Spleen (tissue), 11 donors: ENCODE data around the gene GPATCH4. TPM values are rescaled to one million over a fixed set of nuclear protein-coding genes. Genes with fewer than 3 reads are reported as not detected.
"Not testable (repeated sequence)": the region's sequence is repeated elsewhere in the genome, so short reads cannot be mapped to it uniquely, and the experiment has no call there.

Experiments used
- DNase-seq: peaks from one replicate; pipeline ENCODE4 v3.0.0-alpha.2; 2020
- H3K27ac ChIP-seq, 8 donors: fragments of 200-600 bp; sonication (generic) in 7 of 8; 1 replicate in 4 of 8; 2 replicates in 4 of 8; pipeline versions ENCODE4 v1.5.0 to v1.8.0; 2016 to 2021; ENCODE audit warnings: inconsistent platforms in 4 of 8, mild to moderate bottlenecking in 4 of 8, moderate library complexity in 1 of 8
- H3K27me3 ChIP-seq, 7 donors: fragments of 200-600 bp; sonication (generic) in 6 of 7; replicated peaks in 1 of 7; 1 replicate in 4 of 7; 2 replicates in 3 of 7; pipeline versions ENCODE4 v1.5.0 to v1.8.0; 2016 to 2021; ENCODE audit warnings: inconsistent platforms in 3 of 7, mild to moderate bottlenecking in 1 of 7
- H3K36me3 ChIP-seq, 6 donors: fragments of 200-600 bp; sonication (generic) in 5 of 6; 1 replicate in 4 of 6; 2 replicates in 2 of 6; pipeline versions ENCODE4 v1.5.0 to v1.8.0; 2016 to 2021; ENCODE audit warnings: inconsistent platforms in 2 of 6
- H3K4me1 ChIP-seq, 6 donors: fragments of 200-600 bp; sonication (generic) in 5 of 6; 1 replicate in 3 of 6; 2 replicates in 3 of 6; pipeline versions ENCODE4 v1.5.0 to v1.8.0; 2016 to 2021; ENCODE audit warnings: inconsistent platforms in 3 of 6
- H3K4me3 ChIP-seq, 8 donors: fragments of 200-600 bp; sonication (generic) in 7 of 8; 1 replicate in 4 of 8; 2 replicates in 4 of 8; pipeline versions ENCODE4 v1.5.0 to v1.8.0; 2016 to 2021; ENCODE audit warnings: inconsistent platforms in 4 of 8, mild to moderate bottlenecking in 4 of 8, moderate library complexity in 2 of 8
- H3K9me3 ChIP-seq, 8 donors: fragments of 200-600 bp; sonication (generic) in 7 of 8; 1 replicate in 4 of 8; 2 replicates in 4 of 8; pipeline versions ENCODE4 v1.5.0 to v1.8.0; 2016 to 2021; ENCODE audit warnings: inconsistent platforms in 4 of 8
- CTCF ChIP-seq, 11 experiments: fragments of 200-600 bp in 7 of 11; fragments of 450-650 bp in 4 of 11; sonication (generic) in 4 of 11; IDR thresholded peaks in 8 of 11; conservative IDR thresholded peaks in 3 of 11; 1 replicate in 7 of 11; 2 replicates in 4 of 11; pipeline versions ENCODE4 v1.4.0 to v1.8.0; 2016 to 2021; ENCODE audit warnings: antibody characterized with exemption in 11 of 11, inconsistent platforms in 4 of 11, mild to moderate bottlenecking in 1 of 11
- POLR2A ChIP-seq, 3 donors: fragments of 450-650 bp; IDR thresholded peaks; one replicate each; pipeline ENCODE4 v1.5.1; 2017; ENCODE audit warnings: antibody characterized with exemption in 3 of 3, mild to moderate bottlenecking in 1 of 3
- POLR2AphosphoS5 ChIP-seq, 3 donors: sonication (generic); formaldehyde crosslinking; IDR thresholded peaks; one replicate each; pipeline ENCODE4 v1.5.1; 2017; ENCODE audit warnings: antibody characterized with exemption in 3 of 3
- WGBS, 5 donors: extraction: QIAGEN DNeasy Blood & Tissue Kit in 3 of 5; methylation state at CpG; one replicate each; pipeline versions ENCODE4 v1.1.5 to v1.1.7; 2013 to 2018; 5-methylcytosine and 5-hydroxymethylcytosine counted together
- intact Hi-C: fragments of 100-400 bp; cut with DNase I; formaldehyde crosslinking; loops from one replicate; pipeline ENCODE4 v1.15.0; 2023; ENCODE audit warnings: low total_unique reads
- polyA plus RNA-seq, 3 donors: library from polyadenylated mRNA; stranded (reverse); fragments of 200-250 nt; gene quantifications; one replicate each; pipeline ENCODE4 v1.2.1, GENCODE V29; 2013
- total RNA-seq, 7 donors: library from RNA; depleted of rRNA in 3 of 7; stranded (reverse); fragments of >200 nt in 3 of 7; fragmentation: NEBNext Ultra II Directional in 4 of 7; extraction: Animal tissue kit (Norgen Biotek cat#: 25700) in 4 of 7; gene quantifications; one replicate each; pipeline versions ENCODE4 v1.1.0 to v1.2.1, GENCODE V29; 2016 to 2021
- donor health status: healthy with polysubstance abuse.
- donor health status: DM: no; HTN: no; CAD: no; lungs with moderate emphysema.
- donor health status: DM: no; HTN: no; CAD: no.
- donor health status: Bipolar disorder and iron deficiency.
- donor health status: healthy.
- donor health status: DM: no; HTN: no; CAD: no.
- donor health status: DM: yes; HTN: yes; CAD: no.

GPATCH4 gene
- total and polyA plus RNA-seq, 10 donors, result 12.3 to 49.6 (median 25.5) TPM

GRCh38 chr1:156591432-156592157 lies 9.7 kb downstream of the GPATCH4 start, which contains the start of gene NAXE:
Gene NAXE (plus strand): TSS chr1:156591776. CDS start chr1:156591805, 29 bp downstream.
- WGBS, 5 donors, result 0 to 1% (median 1%) methylated on average over 7 to 60 of the region's 60 CpGs
- peak within 1 kb of the TSS; percentile 57 to 92 (median 74) for H3K4me3 ChIP-seq
- H3K36me3 ChIP-seq, result peaks cover 0 to 40% (median 29%) of the 10 kb centered on the region in 6 donors
- intact Hi-C loops, result no loop called here
- H3K27me3 ChIP-seq, result no peaks in the 10 kb centered on the region
- DNase-seq, result peak; percentile 94
- peaks cover 6 to 29% (median 15%) of the 10 kb centered on the region in 6 donors for H3K4me1 ChIP-seq
- no peaks in the 10 kb centered on the region for H3K9me3 ChIP-seq
- no peak for TF ChIP-seq CTCF (IDR thresholded peaks at IDR 0.05 in 8 of 11, conservative IDR thresholded peaks at IDR 0.05 in 3 of 11)
- peak; percentile 79 to 84 (median 81) for TF ChIP-seq POLR2AphosphoS5 (IDR thresholded peaks at IDR 0.05)
- TF ChIP-seq POLR2A (IDR thresholded peaks at IDR 0.05), result peak in 1 of 3 donors; percentile 11
- H3K27ac ChIP-seq, result peak within 1 kb of the TSS; percentile 75 to 91 (median 84)

- intact Hi-C loops, result no loop called here
- H3K27me3 ChIP-seq, result no peaks in the 10 kb centered on the region
- H3K9me3 ChIP-seq, result no peaks in the 10 kb centered on the region
- peak overlapping the region; percentile 57 to 92 (median 74) for H3K4me3 ChIP-seq
- TF ChIP-seq POLR2A (IDR thresholded peaks at IDR 0.05), result no peak
- TF ChIP-seq CTCF (IDR thresholded peaks at IDR 0.05 in 8 of 11, conservative IDR thresholded peaks at IDR 0.05 in 3 of 11), result no peak
- TF ChIP-seq POLR2AphosphoS5 (IDR thresholded peaks at IDR 0.05), result no peak
- no peak for DNase-seq
- peak overlapping the region; percentile 75 to 91 (median 84) for H3K27ac ChIP-seq
- peaks cover 0 to 35% (median 25%) of the 10 kb centered on the region in 6 donors for H3K36me3 ChIP-seq
- peaks cover 6 to 29% (median 15%) of the 10 kb centered on the region in 6 donors for H3K4me1 ChIP-seq
- WGBS, 5 donors, result 21 to 28% (median 23%) methylated on average over 6 of the region's 6 CpGs
Observed at GRCh38 chr1:156591181-156591431, 10.2 kb downstream of the GPATCH4 start.

GRCh38 chr1:156590326-156591180 lies 10.7 kb downstream of the GPATCH4 start:
- DNase-seq, result no peak
- H3K27me3 ChIP-seq, result no peaks in the 10 kb centered on the region
- H3K4me3 ChIP-seq, result peak overlapping the region in 2 of 8 donors; percentile 64 to 92
- H3K36me3 ChIP-seq, result peaks cover 0 to 29% (median 19%) of the 10 kb centered on the region in 6 donors
- no peaks in the 10 kb centered on the region for H3K9me3 ChIP-seq
- H3K4me1 ChIP-seq, result peaks cover 6 to 29% (median 15%) of the 10 kb centered on the region in 6 donors
- TF ChIP-seq CTCF (IDR thresholded peaks at IDR 0.05 in 8 of 11, conservative IDR thresholded peaks at IDR 0.05 in 3 of 11), result no peak
- no peak for TF ChIP-seq POLR2AphosphoS5 (IDR thresholded peaks at IDR 0.05)
- TF ChIP-seq POLR2A (IDR thresholded peaks at IDR 0.05), result no peak
- intact Hi-C loops, result no loop called here
- WGBS, 5 donors, result 81 to 89% (median 84%) methylated on average over 10 of the region's 10 CpGs
- peak overlapping the region; percentile 75 to 91 (median 84) for H3K27ac ChIP-seq

- no peaks in the 10 kb centered on the region for H3K27me3 ChIP-seq
- peaks cover 0 to 19% (median 9%) of the 10 kb centered on the region in 6 donors for H3K36me3 ChIP-seq
- no peak overlapping the region for H3K4me3 ChIP-seq
- WGBS, 5 donors, result 42 to 65% (median 49%) methylated on average over 5 of the region's 5 CpGs
- H3K9me3 ChIP-seq, result no peaks in the 10 kb centered on the region
- no peak for DNase-seq
- H3K27ac ChIP-seq, result no peak overlapping the region
- intact Hi-C loops, result no loop called here
- TF ChIP-seq CTCF (IDR thresholded peaks at IDR 0.05 in 8 of 11, conservative IDR thresholded peaks at IDR 0.05 in 3 of 11) (no peak), POLR2A (IDR thresholded peaks at IDR 0.05) (no peak), POLR2AphosphoS5 (IDR thresholded peaks at IDR 0.05) (no peak)
- H3K4me1 ChIP-seq, result peaks cover 6 to 29% (median 15%) of the 10 kb centered on the region in 6 donors
Observed at GRCh38 chr1:156589546-156589945, 11.7 kb downstream of the GPATCH4 start.

- WGBS, 5 donors, result 86 to 95% (median 89%) methylated on average over 8 of the region's 8 CpGs
- H3K27me3 ChIP-seq, H3K27ac ChIP-seq, H3K9me3 ChIP-seq, H3K4me3 ChIP-seq, intact Hi-C loops, H3K36me3 ChIP-seq, DNase-seq: not testable (repeated sequence)
- peaks cover 6 to 38% (median 28%) of the 10 kb centered on the region in 6 donors for H3K4me1 ChIP-seq
Observed at GRCh38 chr1:156587927-156588326, 13.4 kb downstream of the GPATCH4 start.
